Epidermal melanocyte (primary cell): ENCODE data around the gene MCRIP2.

ENCODE experiments used
- DNase-seq: peaks from one replicate; pipeline ENCODE4 v3.0.0; 2011; ENCODE audit warnings: low spot score; ENCODE audit not compliant: insufficient read length

Gene MCRIP2

GRCh38 chr16:631808-632358 lies 9.7 kb upstream of the MCRIP2 start:
- DNase-seq = no peak

- DNase-seq = no peak
These were observed 8.9 kb upstream of the MCRIP2 start for GRCh38 chr16:632486-633335.

GRCh38 chr16:633336-634050 lies 8.1 kb upstream of the MCRIP2 start:
- DNase-seq = no peak

- DNase-seq = no peak
These were observed 7.5 kb upstream of the MCRIP2 start for GRCh38 chr16:634051-634670.

GRCh38 chr16:634996-635395 lies 6.6 kb upstream of the MCRIP2 start:
- no peak for DNase-seq

GRCh38 chr16:635573-636205 lies 5.9 kb upstream of the MCRIP2 start:
- no peak for DNase-seq

- DNase-seq = peak; percentile 100
These were observed 5.2 kb upstream of the MCRIP2 start, which contains the start of gene METTL26 for GRCh38 chr16:636206-637080. Gene METTL26, minus strand, starts transcription at chr16:636305. Its CDS starts 15 bp downstream, at chr16:636290.

- peak; percentile 100 for DNase-seq
These were observed 4.3 kb upstream of the MCRIP2 start for GRCh38 chr16:637081-638018.

- no peak for DNase-seq
These were observed 3.5 kb upstream of the MCRIP2 start for GRCh38 chr16:638034-638543.

- DNase-seq = no peak
These were observed 2.8 kb upstream of the MCRIP2 start for GRCh38 chr16:638836-639235.

- DNase-seq = no peak
These were observed 1.0 kb upstream of the MCRIP2 start for GRCh38 chr16:640614-641013.

GRCh38 chr16:642189-643049 lies 791 bp downstream of the MCRIP2 start:
- no peak for DNase-seq

- DNase-seq = no peak
These were observed 1.4 kb downstream of the MCRIP2 start for GRCh38 chr16:643050-643368.

- no peak for DNase-seq
These were observed 2.9 kb downstream of the MCRIP2 start for GRCh38 chr16:644556-644955.

- DNase-seq = no peak
These were observed 4.4 kb downstream of the MCRIP2 start for GRCh38 chr16:645852-646678.

- no peak for DNase-seq
These were observed 5.1 kb downstream of the MCRIP2 start for GRCh38 chr16:646679-647172.
